Activated CD8-positive, alpha-beta memory T cell treated with anti-CD3 and anti-CD28 coated beads for 36 hours (primary cell): Measurements from ENCODE around the gene GK. TPM values are rescaled to one million over a fixed set of nuclear protein-coding genes. Genes with fewer than 3 reads are reported as not detected.

ENCODE experiments used
- total RNA-seq, 2 experiments: library from RNA; stranded (reverse); gene quantifications; one replicate each; pipeline ENCODE4 v1.2.3, GENCODE V29; 2021

Gene GK
- total RNA-seq, 2 experiments from 2014 or later = 28.3 to 30.9 TPM

Other genes with a start within 250 kb of the GK start
- gene TASL, start 75.7 kb upstream of the GK start, total RNA-seq = 1 to 10 TPM; 1.2 to 1.5 TPM
- 10 to 100 TPM; 18.9 to 20.0 TPM for gene TAB3, start 235.8 kb downstream of the GK start, total RNA-seq